Stimulated activated naive B cell treated with anti-CD40 and anti-IgM and Interleukin-4, amounts not matched to agents 10 μg/mL and 1 μg/mL and 100 μg/mL, for 72 hours (primary cell): ENCODE results near the gene GLP2R.

Experiments
- ATAC-seq, 2 donors: fragments of 150-1000 bp; cut with Tn5 transposase; replicated peaks; 2 replicates each; pipeline ENCODE4 v1.10.0; 2021; ENCODE audit warnings: moderate library complexity in 1 of 2
- DNase-seq: peaks from one replicate; pipeline ENCODE4 v3.0.0; 2021
- H3K27ac Mint-ChIP-seq: one replicate; pipeline ENCODE4 v1.8.0; 2022; ENCODE audit warnings: mild to moderate bottlenecking, mixed read lengths
- H3K27me3 Mint-ChIP-seq, 2 donors: one replicate each; pipeline ENCODE4 v1.8.0; 2022; ENCODE audit warnings: mixed read lengths in 2 of 2
- H3K36me3 Mint-ChIP-seq, 2 donors: one replicate each; pipeline ENCODE4 v1.8.0; 2022; ENCODE audit warnings: mixed read lengths in 2 of 2, mild to moderate bottlenecking in 1 of 2
- H3K4me1 Mint-ChIP-seq, 2 donors: one replicate each; pipeline ENCODE4 v1.8.0; 2022; ENCODE audit warnings: mixed read lengths in 2 of 2, mild to moderate bottlenecking in 1 of 2
- H3K4me3 Mint-ChIP-seq, 2 donors: one replicate each; pipeline ENCODE4 v1.8.0; 2022; ENCODE audit warnings: mild to moderate bottlenecking in 2 of 2, mixed read lengths in 2 of 2, moderate library complexity in 1 of 2
- H3K9me3 Mint-ChIP-seq, 2 donors: one replicate each; pipeline ENCODE4 v1.8.0; 2022; ENCODE audit warnings: mixed read lengths in 2 of 2, mild to moderate bottlenecking in 1 of 2

Gene GLP2R

DNA sequence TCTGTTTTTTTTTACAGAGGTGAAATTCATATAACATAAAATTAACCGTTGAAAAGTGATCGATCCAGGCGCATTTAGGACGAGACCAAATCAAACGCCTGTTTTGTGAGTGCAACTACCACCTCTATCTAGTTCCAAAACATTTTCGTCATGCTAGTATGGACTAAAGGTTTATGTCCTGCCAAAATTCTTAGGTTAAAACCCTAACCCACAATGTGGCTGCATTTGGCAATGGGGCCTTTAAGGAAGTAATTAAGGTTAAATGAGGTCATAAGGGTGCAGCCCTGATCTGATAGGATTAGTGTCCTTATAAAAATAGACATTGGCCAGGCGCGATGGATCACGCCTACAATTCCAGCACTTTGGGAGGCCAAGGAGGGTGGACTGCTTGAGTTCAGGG is 112.2 kb downstream of the GLP2R start:
- H3K27me3 Mint-ChIP-seq, result no peaks in the 10 kb centered on the region
- no peak overlapping the region for H3K27ac Mint-ChIP-seq
- H3K4me1 Mint-ChIP-seq, result peaks cover 4 to 10% of the 10 kb centered on the region in 2 donors
- H3K4me3 Mint-ChIP-seq, result no peak overlapping the region
- peaks cover 36 to 37% of the 10 kb centered on the region in 2 donors for H3K36me3 Mint-ChIP-seq
- DNase-seq (no peak), ATAC-seq (no peak)
- H3K9me3 Mint-ChIP-seq, result peaks cover 0 to 2% of the 10 kb centered on the region in 2 donors

- H3K27me3 Mint-ChIP-seq, result no peaks in the 10 kb centered on the region
- H3K9me3 Mint-ChIP-seq, result peaks cover 0 to 2% of the 10 kb centered on the region in 2 donors
- no peak for ATAC-seq
- H3K4me1 Mint-ChIP-seq, result peaks cover 4 to 10% of the 10 kb centered on the region in 2 donors
- no peak overlapping the region for H3K4me3 Mint-ChIP-seq
- DNase-seq, result no peak
- no peak overlapping the region for H3K27ac Mint-ChIP-seq
- peaks cover 39 to 43% of the 10 kb centered on the region in 2 donors for H3K36me3 Mint-ChIP-seq
Measured at GRCh38 chr17:9938764-9939163, 113.0 kb downstream of the GLP2R start.

DNA sequence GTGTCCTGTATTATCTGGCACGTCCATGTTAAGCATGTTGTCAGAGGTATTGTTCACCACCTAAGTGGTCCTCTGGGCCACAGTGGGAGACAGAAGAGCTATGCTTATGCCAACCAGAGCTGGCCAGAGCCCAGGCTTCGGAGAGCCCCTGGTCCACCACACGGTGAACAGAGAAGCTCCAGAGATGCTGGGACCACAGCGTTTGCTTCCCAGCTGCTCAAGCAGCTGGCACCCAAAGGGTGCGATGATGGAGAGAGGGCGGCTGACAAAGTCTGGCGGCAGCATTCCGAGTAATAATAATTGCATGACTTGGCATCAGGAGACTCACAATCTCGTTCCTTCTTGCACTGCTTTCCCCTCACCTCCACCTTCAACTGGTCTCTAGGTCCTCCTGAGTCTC is 115.1 kb downstream of the GLP2R start:
- no peaks in the 10 kb centered on the region for H3K27me3 Mint-ChIP-seq
- no peak for DNase-seq
- ATAC-seq, result no peak
- H3K4me1 Mint-ChIP-seq, result peaks cover 3 to 6% of the 10 kb centered on the region in 2 donors
- peaks cover 37 to 43% of the 10 kb centered on the region in 2 donors for H3K36me3 Mint-ChIP-seq
- peaks cover 0 to 2% of the 10 kb centered on the region in 2 donors for H3K9me3 Mint-ChIP-seq
- no peak overlapping the region for H3K4me3 Mint-ChIP-seq
- no peak overlapping the region for H3K27ac Mint-ChIP-seq

- Mint-ChIP-seq H3K9me3 (peaks cover 0 to 2% of the 10 kb centered on the region in 2 donors), H3K36me3 (peaks cover 35 to 43% of the 10 kb centered on the region in 2 donors), H3K4me1 (peaks cover 1% of the 10 kb centered on the region in 2 donors), H3K27ac (no peak overlapping the region), H3K4me3 (no peak overlapping the region), H3K27me3 (no peaks in the 10 kb centered on the region)
- ATAC-seq (no peak), DNase-seq (no peak)
Measured at GRCh38 chr17:9941305-9941704, 115.6 kb downstream of the GLP2R start.
